HepG2 (cell line): Measurements from ENCODE around the gene ITPR1. TPM values are rescaled to one million over a fixed set of nuclear protein-coding genes. Genes with fewer than 3 reads are reported as not detected.

Source experiments
- ARID2 ChIP-seq: sonication (generic); formaldehyde crosslinking; IDR thresholded peaks from 2 replicates; pipeline ENCODE4 v1.8.1; 2022; ENCODE audit warnings: mild to moderate bottlenecking, missing genetic modification reagents, borderline replicate concordance
- BORCS8-MEF2B ChIP-seq: sonication (generic); formaldehyde crosslinking; IDR thresholded peaks from 2 replicates; pipeline ENCODE4 v1.8.0; 2022; ENCODE audit warnings: mild to moderate bottlenecking, missing genetic modification reagents
- CAMTA2 ChIP-seq: sonication (generic); formaldehyde crosslinking; IDR thresholded peaks from 2 replicates; pipeline ENCODE4 v1.4.0; 2020; ENCODE audit warnings: mild to moderate bottlenecking, missing genetic modification reagents, borderline replicate concordance
- ETV6 ChIP-seq: sonication (generic); formaldehyde crosslinking; conservative IDR thresholded peaks from 2 replicates; pipeline ENCODE4 v1.4.0; 2020; ENCODE audit warnings: missing genetic modification reagents
- GATA4 ChIP-seq: sonication (generic); IDR thresholded peaks from 2 replicates; pipeline ENCODE4 v1.6.1; 2016; ENCODE audit warnings: antibody characterized with exemption, low read depth, borderline replicate concordance
- HMG20B ChIP-seq: conservative IDR thresholded peaks from 2 replicates; pipeline ENCODE4 v1.6.1; 2016; ENCODE audit warnings: missing genetic modification reagents, missing compliant biosample characterization
- IRX3 ChIP-seq: sonication (generic); formaldehyde crosslinking; IDR thresholded peaks from 2 replicates; pipeline ENCODE4 v1.8.1; 2023; ENCODE audit warnings: mild to moderate bottlenecking, low read depth, missing genetic modification reagents, borderline replicate concordance
- KDM2A ChIP-seq: sonication (generic); formaldehyde crosslinking; IDR thresholded peaks from 2 replicates; pipeline ENCODE4 v1.4.0; 2020; ENCODE audit warnings: low read depth, missing genetic modification reagents, borderline replicate concordance
- MAZ ChIP-seq, 2 experiments: sonication (generic) in 1 of 2; formaldehyde crosslinking in 1 of 2; IDR thresholded peaks; 2 replicates each; pipeline versions ENCODE4 v1.5.0 to v1.6.1; 2012 to 2020; ENCODE audit warnings: low read depth in 2 of 2, mild to moderate bottlenecking in 2 of 2, borderline replicate concordance in 1 of 2, improper control_type of control experiment in 1 of 2, low read length in 1 of 2, missing genetic modification reagents in 1 of 2, moderate library complexity in 1 of 2
- MED13 ChIP-seq: sonication (generic); formaldehyde crosslinking; IDR thresholded peaks from 2 replicates; pipeline ENCODE4 v1.5.0; 2020; ENCODE audit warnings: missing genetic modification reagents
- MXI1 ChIP-seq: IDR thresholded peaks from 3 replicates; pipeline ENCODE4 v1.6.1; 2012; ENCODE audit warnings: low read depth, low read length, inconsistent platforms, borderline replicate concordance
- NR2F2 ChIP-seq: IDR thresholded peaks from 2 replicates; pipeline ENCODE4 v1.6.1; 2012; ENCODE audit warnings: low read depth, inconsistent platforms, borderline replicate concordance
- SIN3A ChIP-seq: IDR thresholded peaks from 2 replicates; pipeline ENCODE4 v1.6.1; 2011; ENCODE audit warnings: low read depth, mild to moderate bottlenecking, control low read depth, low read length, borderline replicate concordance
- XBP1 ChIP-seq: sonication (generic); formaldehyde crosslinking; IDR thresholded peaks from 2 replicates; pipeline ENCODE4 v1.5.0; 2020; ENCODE audit warnings: missing genetic modification reagents
- ZFP37 ChIP-seq: sonication (generic); formaldehyde crosslinking; IDR thresholded peaks from 2 replicates; pipeline ENCODE4 v1.4.0; 2020; ENCODE audit warnings: missing genetic modification reagents, borderline replicate concordance
- ZNF136 ChIP-seq: sonication (generic); formaldehyde crosslinking; IDR thresholded peaks from 2 replicates; pipeline ENCODE4 v1.8.1; 2022; ENCODE audit warnings: low read depth, mild to moderate bottlenecking, moderate library complexity, missing genetic modification reagents
- ZNF547 ChIP-seq: sonication (generic); formaldehyde crosslinking; IDR thresholded peaks from 2 replicates; pipeline ENCODE4 v1.5.1; 2020; ENCODE audit warnings: mild to moderate bottlenecking, missing genetic modification reagents
- ZNF598 ChIP-seq: sonication (generic); formaldehyde crosslinking; IDR thresholded peaks from 2 replicates; pipeline ENCODE4 v1.5.1; 2020; ENCODE audit warnings: mild to moderate bottlenecking, missing genetic modification reagents, borderline replicate concordance
- ZNF776 ChIP-seq: sonication (generic); formaldehyde crosslinking; IDR thresholded peaks from 2 replicates; pipeline ENCODE4 v1.4.0; 2020; ENCODE audit warnings: mild to moderate bottlenecking, missing genetic modification reagents
- ZZZ3 ChIP-seq: sonication (generic); formaldehyde crosslinking; IDR thresholded peaks from 2 replicates; pipeline ENCODE4 v1.4.0; 2020; ENCODE audit warnings: missing genetic modification reagents, mild to moderate bottlenecking, borderline replicate concordance
- polyA plus RNA-seq, 8 experiments: library from polyadenylated mRNA; depleted of rRNA in 3 of 8; stranded (reverse) in 7 of 8; unstranded in 1 of 8; fragments of >200 nt; fragmentation: Illumina TruSeq in 4 of 8; extraction: Trizol in 4 of 8; gene quantifications; 2 replicates each; pipeline versions ENCODE4 v1.2.1 to v1.2.3, GENCODE V29; 2011 to 2016; ENCODE audit warnings: low read depth in 4 of 8, missing spikeins in 1 of 8, mixed read lengths in 1 of 8; ENCODE audit not compliant: insufficient read depth in 1 of 8
- total RNA-seq, 5 experiments: library from RNA; depleted of rRNA; stranded (reverse); fragments of >200 nt; fragmentation: Illumina TruSeq; extraction: Trizol; gene quantifications; 2 replicates each; pipeline ENCODE4 v1.2.3, GENCODE V29; 2016; ENCODE audit warnings: low read depth in 1 of 5
- TF ChIP-seq, protein P1 (sequence below): sonication (generic); formaldehyde crosslinking; IDR thresholded peaks from 2 replicates; pipeline ENCODE4 v1.5.1; 2020; ENCODE audit warnings: missing genetic modification reagents, mild to moderate bottlenecking, borderline replicate concordance
- TF ChIP-seq, protein P2 (sequence below): sonication (generic); formaldehyde crosslinking; IDR thresholded peaks from 2 replicates; pipeline ENCODE4 v1.4.0; 2020; ENCODE audit warnings: missing genetic modification reagents
- TF ChIP-seq, protein P3 (sequence below): sonication (generic); formaldehyde crosslinking; IDR thresholded peaks from 2 replicates; pipeline ENCODE4 v1.8.1; 2023; ENCODE audit warnings: mild to moderate bottlenecking, moderate library complexity, missing genetic modification reagents

ITPR1 gene
- total and polyA plus RNA-seq, 2 of the 13 experiments (the other 11 are each of a cell fraction or from before 2014, with no cell fraction given) = 10.0 to 11.4 TPM

DNA sequence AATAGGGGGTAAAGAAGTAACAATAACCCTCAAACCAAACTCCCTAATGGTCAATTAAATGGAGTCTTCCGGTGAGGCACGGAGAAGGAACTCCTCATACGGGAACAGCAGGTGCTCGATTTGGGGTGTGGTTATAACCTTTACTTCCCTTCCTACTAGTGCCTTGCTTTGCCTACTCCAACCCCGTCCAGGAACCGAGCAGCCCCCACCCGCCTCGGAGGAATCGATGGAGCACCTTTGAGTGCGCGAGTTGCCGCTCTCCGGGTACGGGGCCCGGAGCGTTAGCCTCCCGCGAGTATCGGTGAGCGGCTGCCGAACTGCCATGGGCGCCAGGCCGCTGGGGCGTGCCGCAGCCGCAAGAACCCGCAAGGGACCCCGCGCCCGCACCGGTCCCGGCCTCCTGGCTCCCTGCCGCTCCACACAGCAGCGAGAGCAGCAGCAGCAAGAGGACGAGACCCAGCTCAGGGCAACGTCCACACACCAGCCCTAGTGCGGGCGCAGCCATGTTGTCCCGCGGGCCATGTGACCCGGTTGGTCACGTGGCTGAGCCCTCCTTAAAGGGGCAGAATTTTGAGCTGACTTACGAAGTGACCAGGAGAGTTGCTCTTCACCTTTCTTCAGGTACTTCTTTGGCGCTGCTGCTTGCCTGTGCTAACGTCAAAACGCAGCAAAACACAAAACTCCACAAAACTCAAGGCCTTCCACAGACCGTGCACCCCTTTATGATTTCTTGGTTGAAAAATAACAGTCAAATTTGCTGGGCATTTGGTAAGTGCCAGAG, 26.2 kb upstream of the ITPR1 start, which contains the start of gene SUMF1 (continued):
- TF ChIP-seq, protein P1, sequence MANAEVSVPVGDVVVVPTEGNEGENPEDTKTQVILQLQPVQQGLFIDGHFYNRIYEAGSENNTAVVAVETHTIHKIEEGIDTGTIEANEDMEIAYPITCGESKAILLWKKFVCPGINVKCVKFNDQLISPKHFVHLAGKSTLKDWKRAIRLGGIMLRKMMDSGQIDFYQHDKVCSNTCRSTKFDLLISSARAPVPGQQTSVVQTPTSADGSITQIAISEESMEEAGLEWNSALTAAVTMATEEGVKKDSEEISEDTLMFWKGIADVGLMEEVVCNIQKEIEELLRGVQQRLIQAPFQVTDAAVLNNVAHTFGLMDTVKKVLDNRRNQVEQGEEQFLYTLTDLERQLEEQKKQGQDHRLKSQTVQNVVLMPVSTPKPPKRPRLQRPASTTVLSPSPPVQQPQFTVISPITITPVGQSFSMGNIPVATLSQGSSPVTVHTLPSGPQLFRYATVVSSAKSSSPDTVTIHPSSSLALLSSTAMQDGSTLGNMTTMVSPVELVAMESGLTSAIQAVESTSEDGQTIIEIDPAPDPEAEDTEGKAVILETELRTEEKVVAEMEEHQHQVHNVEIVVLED (CRISPR knock-in tag) = peak; percentile 57; the same call in 1 of the 2 replicates
- TF ChIP-seq MXI1 (peak; percentile 82; the same call in 2 of the 3 replicates), KDM2A (CRISPR knock-in tag) (peak; percentile 93), MAZ (IDR thresholded peaks at IDR 0.05; ENCODE audit: borderline replicate concordance, low read depth, low read length) (no peak), MAZ (CRISPR knock-in tag; IDR thresholded peaks at IDR 0.05; ENCODE audit: low read depth) (peak; percentile 87), ZNF598 (CRISPR knock-in tag) (peak; percentile 91; the same call in 1 of the 2 replicates), MED13 (CRISPR knock-in tag) (no peak; the same call in 1 of the 2 replicates), ZNF547 (CRISPR knock-in tag) (peak; percentile 71; the same call in 1 of the 2 replicates), ZFP37 (CRISPR knock-in tag) (no peak; the same call in 1 of the 2 replicates), ETV6 (CRISPR knock-in tag) (peak; percentile 59; the same call in 1 of the 2 replicates), HMG20B (no peak), IRX3 (CRISPR knock-in tag) (peak; percentile 46; the same call in 1 of the 2 replicates), ZNF776 (CRISPR knock-in tag) (peak; percentile 88; the same call in 1 of the 2 replicates), CAMTA2 (CRISPR knock-in tag) (0 out of 2 replicates have a peak, but pooled peaks have one; percentile 77), XBP1 (no peak), NR2F2 (peak; percentile 42; the same call in 1 of the 2 replicates), ARID2 (CRISPR knock-in tag) (peak; percentile 77; the same call in 1 of the 2 replicates), GATA4 (0 out of 2 replicates have a peak, but pooled peaks have one; percentile 45), ZZZ3 (peak; percentile 60; the same call in 1 of the 2 replicates), ZNF136 (CRISPR knock-in tag) (no peak), SIN3A (peak; percentile 85), BORCS8-MEF2B (CRISPR knock-in tag) (peak; percentile 81; the same call in 1 of the 2 replicates)
- TF ChIP-seq, protein P2, sequence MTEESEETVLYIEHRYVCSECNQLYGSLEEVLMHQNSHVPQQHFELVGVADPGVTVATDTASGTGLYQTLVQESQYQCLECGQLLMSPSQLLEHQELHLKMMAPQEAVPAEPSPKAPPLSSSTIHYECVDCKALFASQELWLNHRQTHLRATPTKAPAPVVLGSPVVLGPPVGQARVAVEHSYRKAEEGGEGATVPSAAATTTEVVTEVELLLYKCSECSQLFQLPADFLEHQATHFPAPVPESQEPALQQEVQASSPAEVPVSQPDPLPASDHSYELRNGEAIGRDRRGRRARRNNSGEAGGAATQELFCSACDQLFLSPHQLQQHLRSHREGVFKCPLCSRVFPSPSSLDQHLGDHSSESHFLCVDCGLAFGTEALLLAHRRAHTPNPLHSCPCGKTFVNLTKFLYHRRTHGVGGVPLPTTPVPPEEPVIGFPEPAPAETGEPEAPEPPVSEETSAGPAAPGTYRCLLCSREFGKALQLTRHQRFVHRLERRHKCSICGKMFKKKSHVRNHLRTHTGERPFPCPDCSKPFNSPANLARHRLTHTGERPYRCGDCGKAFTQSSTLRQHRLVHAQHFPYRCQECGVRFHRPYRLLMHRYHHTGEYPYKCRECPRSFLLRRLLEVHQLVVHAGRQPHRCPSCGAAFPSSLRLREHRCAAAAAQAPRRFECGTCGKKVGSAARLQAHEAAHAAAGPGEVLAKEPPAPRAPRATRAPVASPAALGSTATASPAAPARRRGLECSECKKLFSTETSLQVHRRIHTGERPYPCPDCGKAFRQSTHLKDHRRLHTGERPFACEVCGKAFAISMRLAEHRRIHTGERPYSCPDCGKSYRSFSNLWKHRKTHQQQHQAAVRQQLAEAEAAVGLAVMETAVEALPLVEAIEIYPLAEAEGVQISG (CRISPR knock-in tag) = peak; percentile 94
- TF ChIP-seq, protein P3, sequence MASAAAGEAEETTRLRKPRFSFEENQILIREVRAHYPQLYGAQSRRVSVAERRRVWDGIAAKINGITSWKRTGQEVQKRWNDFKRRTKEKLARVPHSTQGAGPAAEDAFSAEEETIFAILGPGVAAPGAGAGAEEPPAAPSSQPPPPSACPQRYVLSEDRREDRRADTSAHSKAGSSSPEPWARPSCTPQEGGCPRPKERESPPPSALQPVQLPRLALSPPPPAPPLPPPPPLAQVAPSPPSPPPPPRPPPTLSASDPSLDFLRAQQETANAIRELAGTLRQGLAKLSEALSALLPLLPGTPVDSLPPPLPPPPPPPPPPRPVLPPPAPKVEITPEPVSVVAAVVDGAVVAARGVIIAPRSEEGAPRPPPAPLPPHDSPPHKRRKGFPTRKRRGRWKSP (CRISPR knock-in tag) = peak; percentile 75; the same call in 1 of the 2 replicates
